Endothelial cell of umbilical vein (primary cell): ENCODE data around the gene GRK1. TPM values are rescaled to one million over a fixed set of nuclear protein-coding genes. Genes with fewer than 3 reads are reported as not detected.

ENCODE experiments used
- BruUV-seq: library from RNA; stranded (reverse); fragments of 400-500 nt; replicated peaks from 2 replicates; lab custom pipeline; 2021; lab: Mats Ljungman, UMichigan
- CTCF ChIA-PET: fragments of 300-600, 350-600 bp; sonication (Branson Sonifier 250); formaldehyde crosslinking; loops from one replicate; lab custom pipeline; 2021; ENCODE audit warnings: antibody characterized with exemption, inconsistent platforms; lab: Charles Lee
- POLR2A ChIA-PET: fragments of 300-600, 350-600 bp; sonication (Branson Sonifier 250); formaldehyde crosslinking; loops from one replicate; lab custom pipeline; 2021; ENCODE audit warnings: antibody characterized with exemption, inconsistent platforms; lab: Charles Lee
- DNase-seq: peaks from one replicate; pipeline ENCODE4 v3.0.0-alpha.2; 2011; ENCODE audit warnings: low read depth, low spot score
- FAIRE-seq: peaks from 2 replicates; lab custom pipeline; 2011; peaks lifted over from hg19 to GRCh38; lab: Jason Lieb, UNC
- H2AFZ ChIP-seq: 2 replicates; pipeline ENCODE4 v1.6.0; 2012; ENCODE audit warnings: low read depth, low read length, control low read depth, inconsistent platforms
- H3K27ac ChIP-seq: 2 replicates; pipeline ENCODE4 v1.5.1; 2011; ENCODE audit warnings: low read depth, mild to moderate bottlenecking, control low read depth, low read length, moderate library complexity; ENCODE audit not compliant: insufficient read depth
- H3K27me3 ChIP-seq, 2 experiments: 2 replicates each; pipeline versions ENCODE4 v1.6.0 to v1.6.1; 2011; ENCODE audit warnings: low read length in 2 of 2, mixed read lengths in 1 of 2; ENCODE audit not compliant: control insufficient read depth in 2 of 2, insufficient read depth in 2 of 2
- H3K36me3 ChIP-seq, 2 experiments: 2 replicates in 1 of 2; 3 replicates in 1 of 2; pipeline ENCODE4 v1.5.1; 2011; ENCODE audit warnings: low read length in 2 of 2, mild to moderate bottlenecking in 1 of 2, moderate library complexity in 1 of 2; ENCODE audit not compliant: control insufficient read depth in 2 of 2, insufficient read depth in 2 of 2; ENCODE audit errors: extremely low read depth in 1 of 2
- H3K4me1 ChIP-seq: 3 replicates; pipeline ENCODE4 v1.5.1; 2011; ENCODE audit warnings: mild to moderate bottlenecking, low read length; ENCODE audit not compliant: control insufficient read depth, insufficient read depth; ENCODE audit errors: extremely low read depth
- H3K4me2 ChIP-seq: 2 replicates; pipeline ENCODE4 v1.6.1; 2011; ENCODE audit warnings: low read length, control low read depth, mixed read lengths; ENCODE audit not compliant: insufficient read depth
- H3K4me3 ChIP-seq, 3 experiments: fragments of 200-600 bp in 1 of 3; sonication (generic), shearing (Covaris generic) in 1 of 3; replicated peaks in 1 of 3; 2 replicates each; pipeline ENCODE4 v1.5.1; 2011 to 2016; ENCODE audit warnings: control low read depth in 3 of 3, low read length in 3 of 3, mild to moderate bottlenecking in 2 of 3, inconsistent platforms in 1 of 3, low read depth in 1 of 3, moderate library complexity in 1 of 3; ENCODE audit not compliant: insufficient read depth in 1 of 3
- H3K79me2 ChIP-seq: 2 replicates; pipeline ENCODE4 v1.6.0; 2012; ENCODE audit warnings: low read length, inconsistent platforms; ENCODE audit not compliant: control insufficient read depth, insufficient read depth
- H3K9ac ChIP-seq: replicated peaks from 2 replicates; pipeline ENCODE3; 2011; ENCODE audit warnings: low read length, control low read depth; ENCODE audit not compliant: insufficient read depth; ENCODE audit errors: extremely low read depth
- H3K9me1 ChIP-seq: replicated peaks from 3 replicates; pipeline ENCODE4 v1.6.0; 2011; ENCODE audit warnings: mild to moderate bottlenecking, low read length; ENCODE audit not compliant: control insufficient read depth, insufficient read depth; ENCODE audit errors: extremely low read depth
- H3K9me3 ChIP-seq: replicated peaks from 2 replicates; pipeline ENCODE4 v1.5.1; 2012; ENCODE audit warnings: low read length, inconsistent platforms; ENCODE audit not compliant: control insufficient read depth, insufficient read depth
- H4K20me1 ChIP-seq: replicated peaks from 2 replicates; pipeline ENCODE3; 2011; ENCODE audit warnings: mild to moderate bottlenecking, low read length; ENCODE audit not compliant: control insufficient read depth, insufficient read depth; ENCODE audit errors: extremely low read depth
- CTCF ChIP-seq, 2 donors: IDR thresholded peaks; 1 replicate in 1 of 2; 2 replicates in 1 of 2; pipeline ENCODE4 v1.5.1; 2011; ENCODE audit warnings: low read length in 2 of 2, mild to moderate bottlenecking in 2 of 2, moderate library complexity in 2 of 2, control low read depth in 1 of 2, inconsistent platforms in 1 of 2, low read depth in 1 of 2; ENCODE audit not compliant: insufficient read depth in 1 of 2; ENCODE audit errors: extremely low read depth in 1 of 2
- EZH2 ChIP-seq: IDR thresholded peaks from 2 replicates; pipeline ENCODE4 v1.6.1; 2012; ENCODE audit warnings: borderline replicate concordance, low read depth, mild to moderate bottlenecking, moderate library complexity, low read length, inconsistent platforms; ENCODE audit not compliant: severe bottlenecking
- FOS ChIP-seq: IDR thresholded peaks from 2 replicates; pipeline ENCODE4 v1.6.1; 2011; ENCODE audit warnings: mild to moderate bottlenecking, low read length, moderate library complexity, borderline replicate concordance; ENCODE audit not compliant: insufficient read depth
- GATA2 ChIP-seq: IDR thresholded peaks from 2 replicates; pipeline ENCODE4 v1.7.0; 2011; ENCODE audit warnings: low read depth, mild to moderate bottlenecking, moderate library complexity, mixed read lengths, low read length; ENCODE audit not compliant: insufficient read length, insufficient read depth
- JUN ChIP-seq: IDR thresholded peaks from 2 replicates; pipeline ENCODE4 v1.6.1; 2011; ENCODE audit warnings: borderline replicate concordance, low read depth; ENCODE audit not compliant: insufficient read length, insufficient read depth
- MAX ChIP-seq: IDR thresholded peaks from 2 replicates; pipeline ENCODE4 v1.6.1; 2011; ENCODE audit not compliant: insufficient read depth, insufficient read length
- MYC ChIP-seq: IDR thresholded peaks from one replicate; pipeline ENCODE4 v1.6.1; 2011; ENCODE audit warnings: mild to moderate bottlenecking, low read depth, low read length
- POLR2A ChIP-seq: IDR thresholded peaks from 2 replicates; pipeline ENCODE4 v1.6.1; 2012; ENCODE audit warnings: low read depth, mild to moderate bottlenecking, control low read depth, low read length
- POLR2AphosphoS5 ChIP-seq: IDR thresholded peaks from 2 replicates; pipeline ENCODE4 v1.6.1; 2012; ENCODE audit warnings: low read depth, mild to moderate bottlenecking, control low read depth, low read length, moderate library complexity; ENCODE audit not compliant: insufficient read depth
- dilution Hi-C: fragments of 300-500 bp; cut with MboI; formaldehyde crosslinking; loops from one replicate; pipeline ENCODE4 v1.15.0; 2019; ENCODE audit warnings: low sequenced_read_pairs; ENCODE audit not compliant: extremely low pct_ligation_motif_present
- intact Hi-C: fragments of 100-400 bp; cut with micrococcal nuclease; formaldehyde crosslinking; loops from one replicate; pipeline ENCODE4 v1.10.0; 2022
- polyA plus RNA-seq, 4 experiments: library from polyadenylated mRNA; depleted of rRNA in 3 of 4; stranded (reverse) in 3 of 4; unstranded in 1 of 4; fragments of >200 nt; gene quantifications; 2 replicates each; pipeline versions ENCODE4 v1.2.1 to v1.2.3, GENCODE V29; 2011 to 2012; ENCODE audit warnings: missing spikeins in 1 of 4
- total RNA-seq: library from RNA; stranded (reverse); gene quantifications from 2 replicates; pipeline ENCODE4 v1.2.3, GENCODE V29; 2021

The GRK1 gene
- total and polyA plus RNA-seq, 2 donors (not counting 3 experiments of a cell fraction or from before 2014, with no cell fraction given): not detected

- no peak overlapping the region for H3K4me2 ChIP-seq
- no peak overlapping the region for H3K9ac ChIP-seq
- no peak overlapping the region for H3K27ac ChIP-seq
- no peaks in the 10 kb centered on the region for H3K27me3 ChIP-seq
- peaks cover 0 to 4% of the 10 kb centered on the region in 2 experiments for H3K36me3 ChIP-seq
- H4K20me1 ChIP-seq: no peaks in the 10 kb centered on the region
- FAIRE-seq (no peak), DNase-seq (no peak)
- intact Hi-C loops (no loop called here), dilution Hi-C loops (no loop called here)
- H3K9me1 ChIP-seq: no peaks in the 10 kb centered on the region
- peaks cover 66% of the 10 kb centered on the region for H3K79me2 ChIP-seq
- no peak overlapping the region for H2AFZ ChIP-seq
- no peak for TF ChIP-seq POLR2AphosphoS5
- no peaks in the 10 kb centered on the region for H3K4me1 ChIP-seq
- H3K4me3 ChIP-seq: no peak overlapping the region
- H3K9me3 ChIP-seq: no peaks in the 10 kb centered on the region
- ChIA-PET POLR2A (no interaction called here), CTCF (no interaction called here)
- BruUV-seq: no TSS peak
Measured at GRCh38 chr13:113618455-113618854, 48.6 kb upstream of the GRK1 start.

GRCh38 chr13:113620036-113620796 lies 46.8 kb upstream of the GRK1 start:
- Histone ChIP-seq H3K4me1 (no peaks in the 10 kb centered on the region), H3K9ac (no peak overlapping the region), H4K20me1 (peaks cover 2% of the 10 kb centered on the region), H3K9me1 (no peaks in the 10 kb centered on the region), H2AFZ (no peak overlapping the region), H3K79me2 (peaks cover 61% of the 10 kb centered on the region), H3K4me2 (no peak overlapping the region), H3K36me3 (peaks cover 0 to 9% of the 10 kb centered on the region in 2 experiments), H3K4me3 (no peak overlapping the region), H3K27me3 (no peaks in the 10 kb centered on the region), H3K9me3 (no peaks in the 10 kb centered on the region), H3K27ac (no peak overlapping the region)
- FAIRE-seq (no peak), DNase-seq (no peak)
- no TSS peak for BruUV-seq
- intact Hi-C loops: no loop called here
- ChIA-PET POLR2A (no interaction called here), CTCF (no interaction called here)
- dilution Hi-C loops: no loop called here
- TF ChIP-seq POLR2A: no peak
- TF ChIP-seq CTCF (IDR thresholded peaks at IDR 0.05; ENCODE audit: extremely low read depth in 1 of 2, insufficient read depth in 1 of 2, low read depth in 1 of 2, low read length in 2 of 2): no peak
- TF ChIP-seq MAX: no peak
- no peak for TF ChIP-seq EZH2
- TF ChIP-seq JUN: no peak
- TF ChIP-seq FOS: no peak
- no peak for TF ChIP-seq MYC
- no peak for TF ChIP-seq GATA2
- TF ChIP-seq POLR2AphosphoS5: no peak
